ENCODE results near the gene CLDN18.

- TF ChIP-seq CTCF (IDR thresholded peaks at IDR 0.05; ENCODE audit: borderline replicate concordance, extremely low read depth, low read length, poor library complexity, severe bottlenecking) = no peak
- no peak for TF ChIP-seq EZH2 (IDR thresholded peaks at IDR 0.05; ENCODE audit: borderline replicate concordance, low read depth, low read length, severe bottlenecking)
These were observed 50.8 kb downstream of the CLDN18 start for GRCh38 chr3:138060792-138061191.

All from DND-41 (cell line).